Activated CD4-positive, alpha-beta T cell treated with anti-CD3 and anti-CD28 coated beads, Interleukin-2, amount 50 U/mL, for 16 hours (primary cell): ENCODE data around the gene CD248.
"Not testable (repeated sequence)": the region's sequence is repeated elsewhere in the genome, so short reads cannot be mapped to it uniquely, and the experiment has no call there.

Source experiments
- DNase-seq: peaks from one replicate; pipeline ENCODE4 v3.0.0-alpha.2; 2020

Gene CD248

DNA sequence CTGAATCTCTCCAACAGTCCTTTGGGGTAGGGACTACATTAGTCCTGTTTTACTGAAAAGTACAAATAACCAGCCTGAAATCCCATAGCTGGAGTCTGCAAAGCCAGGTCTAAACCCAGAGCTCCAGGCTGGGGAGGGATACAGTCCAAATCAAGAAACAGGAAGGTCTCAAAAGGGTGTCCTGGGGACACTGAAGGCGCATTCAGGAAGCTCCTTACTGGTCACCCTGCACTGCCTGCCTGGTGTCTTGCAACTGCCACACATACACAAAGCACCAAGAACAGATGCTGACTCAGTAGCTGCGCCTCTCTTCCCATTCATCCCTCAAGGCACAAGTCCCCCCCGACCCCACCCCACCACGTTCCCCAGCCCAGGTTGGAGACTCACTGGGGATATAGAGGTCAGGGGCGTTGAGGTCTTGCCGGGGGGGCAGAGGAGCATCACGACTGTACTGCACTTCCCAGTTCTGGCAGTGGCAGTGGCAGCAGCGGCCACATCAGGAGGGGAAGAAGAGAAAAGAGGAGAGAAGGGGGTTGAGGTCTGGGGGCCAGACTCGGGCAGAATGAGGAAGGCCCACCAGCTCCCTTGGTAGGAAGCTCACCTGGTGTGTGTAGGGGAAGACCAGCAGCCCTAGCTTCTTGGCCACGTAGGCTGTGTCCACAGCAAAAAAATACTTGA, 29.5 kb downstream of the CD248 start:
- no peak for DNase-seq

DNA sequence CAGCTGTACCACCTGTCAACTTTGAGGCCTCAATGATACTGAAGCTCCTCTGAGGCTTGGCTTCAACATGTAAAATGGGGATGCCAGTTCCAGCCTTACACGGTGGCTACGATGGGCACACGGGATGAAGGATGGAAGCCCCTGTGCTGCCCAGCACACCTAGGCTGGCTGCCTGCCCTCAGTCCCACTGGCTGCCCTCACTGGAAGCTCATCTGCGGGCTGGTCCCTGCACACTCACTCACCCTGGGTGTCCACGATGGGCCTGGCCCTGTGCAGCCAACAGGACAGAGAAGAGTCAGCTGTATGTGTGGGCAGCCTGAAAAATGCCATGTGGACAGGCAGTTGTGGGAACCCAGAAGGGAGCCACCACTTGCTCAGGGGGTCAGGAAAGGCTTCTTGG, 30.1 kb downstream of the CD248 start:
- DNase-seq = no peak

DNA sequence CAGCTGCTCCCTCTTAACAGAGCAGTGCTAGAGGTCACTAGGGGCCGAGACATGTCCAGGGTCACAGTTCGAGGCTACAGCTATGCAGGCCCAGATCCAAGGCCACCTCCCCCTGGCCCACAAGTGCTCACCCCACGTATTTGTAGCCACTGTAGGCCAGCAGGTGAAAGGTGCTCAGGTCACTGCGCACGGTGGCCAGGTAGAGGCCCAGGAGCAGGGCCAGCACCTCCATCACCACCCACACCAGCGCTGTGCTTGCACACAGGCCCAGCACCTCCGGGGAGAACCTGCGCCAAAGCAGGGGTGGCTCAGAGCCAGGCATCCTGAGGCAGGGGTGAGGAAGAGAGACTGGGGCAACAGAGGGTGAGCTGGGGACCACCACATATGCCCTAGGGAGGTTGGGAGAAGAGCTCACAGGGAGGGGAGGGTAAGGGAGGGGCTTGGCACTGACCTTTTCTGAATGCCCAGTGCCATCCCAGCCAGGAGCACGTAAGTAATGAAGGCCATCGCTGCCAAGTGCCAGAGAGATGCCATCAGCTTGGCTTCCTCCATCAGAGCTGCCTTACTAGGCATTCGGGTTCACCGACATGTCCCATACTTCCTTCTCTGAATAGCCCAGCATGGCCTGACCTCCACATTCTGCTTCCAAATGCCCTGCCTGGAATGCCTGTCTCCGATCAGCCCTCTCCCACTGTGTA, 31.4 kb downstream of the CD248 start:
- no peak for DNase-seq

DNA sequence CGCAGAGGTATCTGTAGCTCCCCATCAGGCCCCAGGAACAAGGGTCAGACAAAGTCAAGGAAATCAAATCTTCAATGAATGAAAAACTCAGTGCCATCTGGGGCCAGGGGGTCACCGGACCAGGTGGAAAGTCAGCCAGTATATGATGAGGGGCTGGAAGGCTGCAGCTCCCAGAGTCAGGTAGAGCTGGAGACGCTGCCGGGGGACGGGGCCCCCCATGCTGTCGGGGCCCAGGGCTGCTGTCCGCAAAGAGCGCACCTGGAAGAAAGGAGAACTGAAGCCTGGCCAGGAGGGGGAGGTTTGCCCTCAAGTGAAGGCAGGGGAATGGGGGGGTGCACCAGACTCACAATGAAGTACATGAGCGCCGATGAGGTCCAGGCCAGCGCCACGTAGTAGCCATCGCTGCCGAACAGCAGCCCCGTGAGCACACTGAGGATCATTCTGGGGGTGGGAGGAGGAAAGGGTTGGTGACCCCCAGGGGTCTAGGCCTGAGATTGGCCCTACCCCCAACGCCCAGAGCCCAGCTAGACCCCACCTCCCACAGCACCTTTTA, 32.2 kb downstream of the CD248 start:
- no peak for DNase-seq

DNA sequence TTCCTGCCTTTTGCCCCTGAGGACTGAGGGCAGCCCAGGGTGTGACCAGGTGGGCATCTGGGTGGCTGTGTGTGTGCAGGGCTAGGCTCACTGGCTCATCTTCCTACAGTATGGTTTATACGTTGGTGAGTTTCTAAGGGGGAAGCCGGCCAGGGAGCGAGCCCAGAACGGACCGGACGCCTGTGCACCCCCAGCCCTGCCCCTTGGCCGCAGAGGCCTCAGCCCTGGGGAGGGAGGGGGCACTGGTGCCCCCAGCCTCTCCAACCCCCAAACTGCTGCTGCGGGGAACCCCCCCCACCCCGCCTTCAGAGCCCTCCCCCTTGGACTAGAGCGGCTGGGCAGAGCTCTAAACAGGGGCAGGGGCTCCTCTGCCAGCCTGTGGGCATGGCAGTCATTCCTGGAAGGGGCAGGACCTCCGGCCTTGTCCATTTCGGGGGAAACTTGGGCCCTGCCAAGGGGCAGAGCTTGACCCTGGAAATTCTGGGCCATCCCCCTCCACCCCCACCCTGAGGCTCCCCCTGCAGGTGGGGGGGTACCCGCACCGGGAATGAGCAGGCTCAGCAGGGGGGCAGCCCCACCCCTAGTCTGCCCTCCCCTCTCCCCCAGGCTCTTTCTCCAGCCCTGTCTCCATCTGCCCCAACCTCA, 33.3 kb downstream of the CD248 start:
- no peak for DNase-seq

- DNase-seq = peak; percentile 99
Observed at GRCh38 chr11:66282468-66283455, 34.1 kb downstream of the CD248 start.

- DNase-seq = no peak
Observed at GRCh38 chr11:66281776-66282467, 34.9 kb downstream of the CD248 start.

DNA sequence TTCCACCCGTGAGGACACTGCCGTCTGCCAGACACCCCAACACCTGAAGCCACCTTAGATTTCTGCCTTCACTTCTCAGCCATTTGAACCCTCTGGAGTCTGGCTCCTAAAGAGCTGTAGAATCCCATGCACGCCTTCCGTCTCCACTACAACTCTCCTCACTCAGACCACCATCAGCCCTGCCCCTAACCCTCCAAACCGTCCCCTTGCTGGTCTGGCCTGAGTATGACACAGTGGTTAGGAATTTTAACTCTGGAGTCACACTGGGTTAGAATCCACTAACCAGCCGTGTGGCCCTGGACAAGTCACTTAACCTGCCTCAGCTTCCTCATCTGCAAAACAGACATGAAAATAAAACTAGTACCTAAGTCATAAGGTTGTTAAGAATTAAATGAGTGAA, 35.8 kb downstream of the CD248 start:
- no peak for DNase-seq

GRCh38 chr11:66280428-66280827, 36.4 kb downstream of the CD248 start:
- no peak for DNase-seq

DNA sequence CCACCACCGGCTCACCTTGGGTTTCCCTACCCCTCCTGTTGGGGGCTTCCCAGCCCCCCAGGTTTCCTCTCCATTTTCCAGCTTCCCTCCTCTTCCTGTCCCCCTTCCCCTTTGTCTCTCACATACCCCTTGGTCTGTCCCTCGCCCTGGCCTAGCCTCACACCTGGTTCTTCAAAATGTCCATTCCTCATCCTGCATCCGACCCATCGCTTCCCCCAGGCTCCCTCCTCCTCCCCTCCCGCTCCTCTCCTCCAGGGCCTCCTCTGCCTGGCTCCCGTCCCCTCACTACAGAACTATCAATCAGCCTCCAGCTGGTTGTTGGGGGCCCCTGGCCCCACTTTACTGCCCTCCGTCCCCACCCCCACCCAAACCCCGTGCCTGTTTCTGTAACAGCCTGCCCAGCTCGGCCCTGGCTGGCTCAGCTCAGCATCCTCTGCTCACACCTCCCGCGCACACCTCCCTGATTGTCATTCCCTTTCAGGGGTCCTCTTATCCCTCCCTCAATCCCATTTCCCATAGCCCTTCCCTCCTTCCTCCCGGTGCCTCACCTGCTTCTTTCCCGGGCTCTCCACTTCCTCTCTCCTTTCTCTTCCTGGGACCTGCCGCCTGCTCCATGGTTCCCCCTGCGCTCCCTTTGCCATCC, 37.6 kb downstream of the CD248 start:
- no peak for DNase-seq

DNA sequence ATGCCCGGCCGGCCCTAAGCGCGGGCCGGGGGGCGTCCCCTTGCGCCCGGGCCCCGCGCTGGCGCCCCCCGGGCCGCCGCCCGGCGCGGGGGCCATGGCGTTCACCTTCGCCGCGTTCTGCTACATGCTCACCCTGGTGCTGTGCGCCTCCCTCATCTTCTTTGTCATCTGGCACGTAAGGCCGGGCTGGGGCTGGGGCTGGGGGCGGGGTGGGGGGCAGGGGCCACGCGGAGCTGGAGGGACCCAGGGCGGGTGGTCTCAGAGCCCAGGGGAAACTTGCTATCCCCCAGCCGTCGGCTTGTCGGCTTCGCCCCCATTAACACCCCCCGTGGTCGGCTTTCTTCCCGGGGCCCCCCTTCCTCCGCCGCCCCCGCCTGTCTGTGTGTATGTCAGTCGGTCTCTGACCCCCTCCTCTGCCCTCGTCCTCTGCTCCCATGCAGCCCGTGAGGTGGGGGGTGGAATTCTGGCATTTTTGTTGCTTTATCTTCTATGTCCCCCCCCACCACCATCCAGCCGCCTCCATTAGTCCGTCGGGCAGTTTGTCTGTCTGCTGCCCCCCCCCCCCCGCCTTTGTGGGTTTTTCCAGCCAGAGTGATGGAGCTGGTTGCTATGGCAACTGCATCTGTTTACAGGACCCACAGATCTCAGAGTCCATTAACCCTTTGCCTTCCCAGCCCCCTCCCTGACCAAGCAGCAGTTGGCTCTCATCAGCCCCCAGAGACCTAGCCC, 38.3 kb downstream of the CD248 start:
- no peak for DNase-seq

- DNase-seq = peak; percentile 18
Observed at GRCh38 chr11:66277471-66278362, 39.1 kb downstream of the CD248 start, which contains the start of gene CNIH2. Gene CNIH2 (plus strand): TSS chr11:66278175. CDS start chr11:66278457, 282 bp downstream.

GRCh38 chr11:66277064-66277463, 39.8 kb downstream of the CD248 start:
- not testable (repeated sequence) for DNase-seq

GRCh38 chr11:66276619-66277018, 40.2 kb downstream of the CD248 start:
- DNase-seq = not testable (repeated sequence)

DNA sequence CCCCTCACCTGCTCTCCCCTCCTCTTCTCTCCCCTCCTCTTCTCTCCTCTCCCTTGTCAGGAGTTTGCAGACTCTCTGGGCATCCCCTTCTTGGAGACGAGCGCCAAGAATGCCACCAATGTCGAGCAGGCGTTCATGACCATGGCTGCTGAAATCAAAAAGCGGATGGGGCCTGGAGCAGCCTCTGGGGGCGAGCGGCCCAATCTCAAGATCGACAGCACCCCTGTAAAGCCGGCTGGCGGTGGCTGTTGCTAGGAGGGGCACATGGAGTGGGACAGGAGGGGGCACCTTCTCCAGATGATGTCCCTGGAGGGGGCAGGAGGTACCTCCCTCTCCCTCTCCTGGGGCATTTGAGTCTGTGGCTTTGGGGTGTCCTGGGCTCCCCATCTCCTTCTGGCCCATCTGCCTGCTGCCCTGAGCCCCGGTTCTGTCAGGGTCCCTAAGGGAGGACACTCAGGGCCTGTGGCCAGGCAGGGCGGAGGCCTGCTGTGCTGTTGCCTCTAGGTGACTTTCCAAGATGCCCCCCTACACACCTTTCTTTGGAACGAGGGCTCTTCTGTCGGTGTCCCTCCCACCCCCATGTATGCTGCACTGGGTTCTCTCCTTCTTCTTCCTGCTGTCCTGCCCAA, 40.7 kb downstream of the CD248 start:
- no peak for DNase-seq

- no peak for DNase-seq
Observed at GRCh38 chr11:66275396-66275795, 41.4 kb downstream of the CD248 start.

DNA sequence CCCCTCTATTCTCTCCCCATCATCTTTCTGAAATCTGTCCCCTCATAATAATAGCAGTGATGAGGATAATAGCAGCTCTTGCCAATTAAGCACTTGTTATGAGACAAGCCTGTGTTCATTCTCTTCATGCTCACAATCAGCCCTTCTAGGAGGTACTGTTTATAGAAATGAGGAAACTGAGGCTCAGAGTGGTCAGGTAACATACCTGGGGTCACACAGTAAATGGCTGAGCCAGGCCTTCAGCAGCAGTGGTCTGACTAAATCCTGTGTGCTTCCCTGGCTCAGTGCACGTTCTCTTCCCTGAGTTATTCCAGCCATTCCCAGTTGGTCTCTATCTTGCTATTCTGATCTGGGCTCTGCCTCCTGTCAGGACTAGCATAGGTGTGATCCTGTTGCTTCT, 42.6 kb downstream of the CD248 start:
- no peak for DNase-seq

DNA sequence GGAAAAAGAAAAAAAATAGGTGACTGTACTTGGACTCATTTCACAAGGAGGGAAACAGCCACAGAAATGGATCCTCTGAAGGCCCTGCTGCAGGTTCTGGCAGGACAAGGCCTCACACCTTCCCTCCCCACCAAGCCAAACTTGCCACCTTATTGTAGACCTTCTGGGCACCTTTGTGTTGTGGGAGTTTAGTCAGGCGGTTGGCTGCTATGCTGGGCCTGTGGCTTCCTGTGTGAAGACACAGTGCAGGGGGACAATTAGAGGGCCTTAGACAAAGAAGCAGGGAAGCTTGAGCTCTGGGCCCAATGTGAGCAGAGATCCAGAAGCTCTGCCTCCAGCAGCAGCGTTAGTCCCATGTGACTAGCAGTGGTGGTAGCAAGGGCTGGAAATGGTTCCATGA, 44.2 kb downstream of the CD248 start:
- DNase-seq = peak; percentile 22

DNA sequence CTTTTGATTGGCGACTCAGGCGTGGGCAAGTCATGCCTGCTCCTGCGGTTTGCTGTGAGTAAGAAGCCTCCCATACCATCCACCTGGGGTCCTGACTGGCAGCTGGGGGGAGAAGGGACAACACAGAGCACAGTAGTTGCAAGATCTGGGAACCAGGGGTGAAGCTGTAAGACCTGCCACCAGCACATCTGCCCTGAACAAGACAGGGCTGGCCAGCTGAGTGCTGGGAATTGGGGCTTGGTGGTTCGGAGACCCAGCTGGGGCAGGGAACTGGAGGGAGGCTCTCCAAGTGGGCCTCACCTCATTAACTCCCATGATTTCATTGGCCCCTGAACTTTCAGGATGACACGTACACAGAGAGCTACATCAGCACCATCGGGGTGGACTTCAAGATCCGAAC, 45.0 kb downstream of the CD248 start:
- no peak for DNase-seq
